SK-N-SH treated with all-trans-retinoic acid at 6 μM for 48 hours (cell line): ENCODE results near the gene RAB11B.
"Not testable (repeated sequence)": the region's sequence is repeated elsewhere in the genome, so short reads cannot be mapped to it uniquely, and the experiment has no call there.

Experiments
- OSR1 ChIP-seq: fragments of 250-450 bp; sonication (Bioruptor Pico); IDR thresholded peaks from 2 replicates; pipeline ENCODE4 v1.8.0; 2022; ENCODE audit warnings: moderate library complexity, mild to moderate bottlenecking, inconsistent platforms
- PATZ1 ChIP-seq: fragments of 250-450 bp; sonication (Bioruptor Pico); IDR thresholded peaks from 2 replicates; pipeline ENCODE4 v1.8.0; 2020; ENCODE audit warnings: mild to moderate bottlenecking, moderate library complexity, borderline replicate concordance
- TSHZ2 ChIP-seq: fragments of 250-450 bp; sonication (Bioruptor Pico); IDR thresholded peaks from 2 replicates; pipeline ENCODE4 v1.5.0; 2020; ENCODE audit warnings: mild to moderate bottlenecking, moderate library complexity

- TF ChIP-seq TSHZ2, PATZ1, OSR1: not testable (repeated sequence)
Measured at GRCh38 chr19:8385103-8385502, 5.1 kb upstream of the RAB11B start.
